GM23248 (cell line): ENCODE results near the gene CAPS2.

ENCODE experiments used
- EZH2 ChIP-seq: fragments of 200-600 bp; sonication (generic); IDR thresholded peaks from 2 replicates; pipeline ENCODE4 v1.6.1; 2018; ENCODE audit warnings: antibody characterized with exemption, mild to moderate bottlenecking; ENCODE audit not compliant: insufficient read depth, poor library complexity, severe bottlenecking
- EZH2phosphoT487 ChIP-seq: fragments of 200-600 bp; sonication (generic); IDR thresholded peaks from 2 replicates; pipeline ENCODE4 v1.6.1; 2018; ENCODE audit warnings: antibody characterized with exemption, moderate library complexity, mild to moderate bottlenecking, low read depth; ENCODE audit not compliant: insufficient read depth

- TF ChIP-seq EZH2phosphoT487 (no peak), EZH2 (no peak)
Measured at GRCh38 chr12:75294797-75295196, 35.3 kb downstream of the CAPS2 start.
